GM23248 (cell line): ENCODE measurements around the gene PTPN20. TPM values are rescaled to one million over a fixed set of nuclear protein-coding genes. Genes with fewer than 3 reads are reported as not detected.
"Not testable (repeated sequence)": the region's sequence is repeated elsewhere in the genome, so short reads cannot be mapped to it uniquely, and the experiment has no call there.

Experiments
- DNase-seq: peaks from one replicate; pipeline ENCODE4 v3.0.0-alpha.2; 2015
- H2AFZ ChIP-seq: fragments of 200-600 bp; sonication (generic); 2 replicates; pipeline ENCODE4 v1.6.1; 2016; ENCODE audit warnings: antibody characterized with exemption
- H3F3A ChIP-seq: fragments of 200-600 bp; sonication (generic); 2 replicates; pipeline ENCODE4 v1.6.1; 2016; ENCODE audit warnings: mild to moderate bottlenecking, antibody characterized with exemption, mixed run types; ENCODE audit not compliant: insufficient read depth
- H3K27ac ChIP-seq: fragments of 200-600 bp; sonication (generic); 2 replicates; pipeline ENCODE4 v1.5.1; 2016; ENCODE audit warnings: mild to moderate bottlenecking
- H3K27me3 ChIP-seq: fragments of 200-600 bp; sonication (generic); replicated peaks from 2 replicates; pipeline ENCODE4 v1.6.1; 2016; ENCODE audit warnings: mild to moderate bottlenecking; ENCODE audit not compliant: insufficient read depth
- H3K36me3 ChIP-seq: fragments of 200-600 bp; sonication (generic); 2 replicates; pipeline ENCODE4 v1.6.1; 2016; ENCODE audit warnings: low read depth, mild to moderate bottlenecking
- H3K4me1 ChIP-seq: fragments of 200-600 bp; sonication (generic); 2 replicates; pipeline ENCODE4 v1.6.1; 2016; ENCODE audit warnings: mild to moderate bottlenecking; ENCODE audit not compliant: insufficient read depth
- H3K4me2 ChIP-seq: fragments of 200-600 bp; sonication (generic); one replicate; pipeline ENCODE4 v1.6.1; 2016; ENCODE audit warnings: mild to moderate bottlenecking; ENCODE audit not compliant: unreplicated experiment
- H3K4me3 ChIP-seq: fragments of 200-600 bp; sonication (generic); 2 replicates; pipeline ENCODE4 v1.5.1; 2016; ENCODE audit warnings: mild to moderate bottlenecking
- H3K79me2 ChIP-seq: fragments of 200-600 bp; sonication (generic); 2 replicates; pipeline ENCODE4 v1.6.1; 2016; ENCODE audit warnings: mild to moderate bottlenecking; ENCODE audit not compliant: insufficient read depth
- H3K9ac ChIP-seq: fragments of 200-600 bp; sonication (generic); 2 replicates; pipeline ENCODE4 v1.6.1; 2016; ENCODE audit warnings: mild to moderate bottlenecking
- H3K9me2 ChIP-seq: fragments of 200-600 bp; sonication (generic); 2 replicates; pipeline ENCODE4 v1.6.1; 2016; ENCODE audit warnings: mixed run types, mild to moderate bottlenecking, moderate library complexity; ENCODE audit not compliant: insufficient read depth
- H3K9me3 ChIP-seq: fragments of 200-600 bp; sonication (generic); one replicate; pipeline ENCODE4 v1.6.1; 2017; ENCODE audit warnings: low read depth
- H4K20me1 ChIP-seq: fragments of 200-600 bp; sonication (generic); 2 replicates; pipeline ENCODE4 v1.6.0; 2016; ENCODE audit not compliant: insufficient read depth
- WGBS, 2 experiments: methylation state at CpG; one replicate each; pipeline ENCODE4 v1.1.6; 2015 to 2017; ENCODE audit warnings: low lambda C conversion rate in 2 of 2, low coverage in 1 of 2; ENCODE audit errors: missing lambda C conversion rate in 2 of 2; 5-methylcytosine and 5-hydroxymethylcytosine counted together
- in situ Hi-C: fragments of 300-500 bp; cut with MboI; formaldehyde crosslinking; loops from 2 replicates; pipeline ENCODE4 v1.15.0; 2020
- polyA plus RNA-seq: library from polyadenylated mRNA; unstranded; fragments of >200 nt; fragmentation: Nextera tagmentation; extraction: Ambion mirVana; gene quantifications from 2 replicates; pipeline ENCODE4 v1.2.1, GENCODE V29; 2016
- total RNA-seq: library from RNA; depleted of rRNA; stranded (reverse); fragments of >200 nt; shearing (Covaris generic); gene quantifications from 2 replicates; pipeline ENCODE4 v1.2.3, GENCODE V29; 2014; rRNA removed

Gene PTPN20, protein sequence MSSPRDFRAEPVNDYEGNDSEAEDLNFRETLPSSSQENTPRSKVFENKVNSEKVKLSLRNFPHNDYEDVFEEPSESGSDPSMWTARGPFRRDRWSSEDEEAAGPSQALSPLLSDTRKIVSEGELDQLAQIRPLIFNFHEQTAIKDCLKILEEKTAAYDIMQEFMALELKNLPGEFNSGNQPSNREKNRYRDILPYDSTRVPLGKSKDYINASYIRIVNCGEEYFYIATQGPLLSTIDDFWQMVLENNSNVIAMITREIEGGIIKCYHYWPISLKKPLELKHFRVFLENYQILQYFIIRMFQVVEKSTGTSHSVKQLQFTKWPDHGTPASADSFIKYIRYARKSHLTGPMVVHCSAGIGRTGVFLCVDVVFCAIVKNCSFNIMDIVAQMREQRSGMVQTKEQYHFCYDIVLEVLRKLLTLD
- total RNA-seq (0.22 TPM in 1 of 2 replicates, not detected in the other), polyA plus RNA-seq (0.13 and 0.15 TPM in 2 replicates)

GRCh38 chr10:46911144-46911876, at the start of gene PTPN20:
TSS of gene PTPN20 (plus strand) at chr10:46911428. CDS start at chr10:46932500, 21,072 bp downstream.
- in situ Hi-C loops, H3K4me1 ChIP-seq, DNase-seq, H3F3A ChIP-seq, H2AFZ ChIP-seq, H3K9ac ChIP-seq, H3K4me2 ChIP-seq, H3K36me3 ChIP-seq, H3K9me2 ChIP-seq, H4K20me1 ChIP-seq, H3K9me3 ChIP-seq, H3K27me3 ChIP-seq, H3K27ac ChIP-seq, H3K4me3 ChIP-seq, H3K79me2 ChIP-seq: not testable (repeated sequence)
- 32 to 33% methylated on average over 22 to 24 of the region's 50 CpGs for WGBS, 2 experiments

DNA sequence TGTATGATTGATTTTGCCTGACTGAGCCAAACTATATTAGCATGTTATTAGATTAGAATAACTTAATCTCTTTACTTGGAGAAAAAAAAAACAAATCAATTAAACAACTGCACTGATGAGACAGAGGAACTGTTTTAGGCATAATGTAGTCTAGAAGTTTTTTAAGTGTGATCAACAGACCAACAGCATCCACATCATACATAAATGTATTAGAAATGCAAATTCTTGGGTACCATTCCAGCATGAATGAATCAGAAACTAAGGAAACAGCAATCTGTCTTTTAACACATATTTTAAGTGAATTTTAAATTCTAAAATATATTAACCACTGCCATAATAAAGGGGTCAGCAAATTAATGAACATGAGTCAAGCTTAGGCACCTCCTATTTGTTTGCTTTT, 41.5 kb upstream of the PTPN20 start:
- H3K4me3 ChIP-seq = not testable (repeated sequence)

GRCh38 chr10:46871583-46871982, 39.6 kb upstream of the PTPN20 start:
- H3K9me3 ChIP-seq, H3F3A ChIP-seq, H3K4me3 ChIP-seq, H2AFZ ChIP-seq, DNase-seq, H4K20me1 ChIP-seq, H3K4me1 ChIP-seq, in situ Hi-C loops, H3K27ac ChIP-seq, H3K27me3 ChIP-seq, H3K9me2 ChIP-seq, H3K9ac ChIP-seq, H3K36me3 ChIP-seq, H3K4me2 ChIP-seq, H3K79me2 ChIP-seq: not testable (repeated sequence)
- 31 to 38% methylated on average over 3 to 4 of the region's 4 CpGs for WGBS, 2 experiments

More for the DNA sequence above, 41.5 kb upstream of the PTPN20 start:
- H3F3A ChIP-seq, H2AFZ ChIP-seq, H3K79me2 ChIP-seq, H4K20me1 ChIP-seq, H3K4me2 ChIP-seq, H3K9ac ChIP-seq, H3K4me1 ChIP-seq, H3K27me3 ChIP-seq, H3K9me2 ChIP-seq, in situ Hi-C loops, DNase-seq, H3K36me3 ChIP-seq, H3K9me3 ChIP-seq, H3K27ac ChIP-seq: not testable (repeated sequence)

GRCh38 chr10:46875304-46875703, 35.9 kb upstream of the PTPN20 start:
- H3K4me3 ChIP-seq, H3K4me2 ChIP-seq, DNase-seq, H3K9me2 ChIP-seq, H3K36me3 ChIP-seq, H4K20me1 ChIP-seq, H3K9ac ChIP-seq, H3K4me1 ChIP-seq, H3K27ac ChIP-seq, H3F3A ChIP-seq, in situ Hi-C loops, H3K27me3 ChIP-seq, H3K9me3 ChIP-seq, H2AFZ ChIP-seq, H3K79me2 ChIP-seq: not testable (repeated sequence)
- 15 to 16% methylated on average over 4 of the region's 6 CpGs for WGBS, 2 experiments

DNA sequence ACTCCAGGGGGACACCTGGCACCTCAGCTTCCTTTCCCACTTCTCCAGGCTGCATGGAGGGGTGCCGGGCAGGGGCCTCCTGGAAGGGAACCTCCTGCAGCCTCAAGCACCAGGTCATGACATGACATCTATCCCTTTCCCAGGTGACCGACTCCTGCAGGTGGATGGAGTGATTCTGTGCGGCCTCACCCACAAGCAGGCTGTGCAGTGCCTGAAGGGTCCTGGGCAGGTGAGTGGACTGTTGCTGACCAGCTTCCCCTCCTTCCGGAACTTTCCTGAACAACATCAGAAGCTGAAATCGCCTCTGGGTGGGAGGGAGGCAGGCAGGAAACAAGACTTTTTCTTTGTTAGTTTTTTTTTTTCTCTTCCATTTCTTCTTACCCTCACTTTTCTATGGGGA, 34.5 kb upstream of the PTPN20 start:
- H3K4me1 ChIP-seq, H2AFZ ChIP-seq, H3K9ac ChIP-seq, H3K79me2 ChIP-seq, H4K20me1 ChIP-seq, DNase-seq, H3K4me3 ChIP-seq, H3F3A ChIP-seq, H3K4me2 ChIP-seq, H3K36me3 ChIP-seq, H3K27me3 ChIP-seq, H3K27ac ChIP-seq, H3K9me3 ChIP-seq, in situ Hi-C loops, H3K9me2 ChIP-seq: not testable (repeated sequence)
- 70 to 73% methylated on average over 4 of the region's 5 CpGs for WGBS, 2 experiments

DNA sequence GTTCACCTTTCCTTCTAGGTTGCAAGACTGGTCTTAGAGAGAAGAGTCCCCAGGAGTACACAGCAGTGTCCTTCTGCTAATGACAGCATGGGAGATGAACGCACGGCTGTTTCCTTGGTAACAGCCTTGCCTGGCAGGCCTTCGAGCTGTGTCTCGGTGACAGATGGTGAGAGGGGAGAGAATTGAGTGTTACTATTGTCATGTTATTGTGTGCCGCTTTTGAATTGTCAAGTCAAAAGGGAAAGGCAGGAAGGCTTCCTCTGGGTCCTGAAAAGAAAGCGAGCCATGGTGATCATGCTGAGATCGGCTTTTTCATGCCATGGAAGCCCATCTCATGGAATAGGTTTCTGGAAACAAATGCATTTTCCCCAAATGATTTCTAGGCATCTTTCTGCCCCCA, 32.5 kb upstream of the PTPN20 start:
- H3K4me2 ChIP-seq, H3K9ac ChIP-seq, DNase-seq, H3K9me2 ChIP-seq, H3K36me3 ChIP-seq, H4K20me1 ChIP-seq, H3K4me3 ChIP-seq, in situ Hi-C loops, H3F3A ChIP-seq, H3K79me2 ChIP-seq, H3K4me1 ChIP-seq, H2AFZ ChIP-seq, H3K9me3 ChIP-seq, H3K27ac ChIP-seq, H3K27me3 ChIP-seq: not testable (repeated sequence)
- 7 to 18% methylated on average over 7 of the region's 7 CpGs for WGBS, 2 experiments

GRCh38 chr10:46890813-46891611, 20.2 kb upstream of the PTPN20 start:
- H3F3A ChIP-seq, H3K9me3 ChIP-seq, H3K79me2 ChIP-seq, in situ Hi-C loops, H4K20me1 ChIP-seq, H3K9ac ChIP-seq, H3K4me2 ChIP-seq, H3K27ac ChIP-seq, H3K4me1 ChIP-seq, H3K36me3 ChIP-seq, H3K9me2 ChIP-seq, H3K27me3 ChIP-seq, H3K4me3 ChIP-seq, H2AFZ ChIP-seq, DNase-seq: not testable (repeated sequence)
- 14 to 19% methylated on average over 8 to 10 of the region's 11 CpGs for WGBS, 2 experiments
